Left renal pelvis (tissue), 4 donors: ENCODE results near the gene FIBCD1. TPM values are rescaled to one million over a fixed set of nuclear protein-coding genes. Genes with fewer than 3 reads are reported as not detected.

Source experiments
- DNase-seq, 4 donors: peaks; one replicate each; pipeline ENCODE4 v3.0.0-alpha.2; 2013; ENCODE audit warnings: low read depth in 4 of 4, low spot score in 3 of 4
- polyA plus RNA-seq, 4 donors: library from polyadenylated mRNA; unstranded; fragments of 120-200 nt; gene quantifications; one replicate each; pipeline ENCODE4 v1.2.1, GENCODE V29; 2013; ENCODE audit not compliant: insufficient read length in 4 of 4

FIBCD1 gene
- polyA plus RNA-seq, 4 donors = 0.19 to 0.43 (median 0.36) TPM; not detected in 1

DNA sequence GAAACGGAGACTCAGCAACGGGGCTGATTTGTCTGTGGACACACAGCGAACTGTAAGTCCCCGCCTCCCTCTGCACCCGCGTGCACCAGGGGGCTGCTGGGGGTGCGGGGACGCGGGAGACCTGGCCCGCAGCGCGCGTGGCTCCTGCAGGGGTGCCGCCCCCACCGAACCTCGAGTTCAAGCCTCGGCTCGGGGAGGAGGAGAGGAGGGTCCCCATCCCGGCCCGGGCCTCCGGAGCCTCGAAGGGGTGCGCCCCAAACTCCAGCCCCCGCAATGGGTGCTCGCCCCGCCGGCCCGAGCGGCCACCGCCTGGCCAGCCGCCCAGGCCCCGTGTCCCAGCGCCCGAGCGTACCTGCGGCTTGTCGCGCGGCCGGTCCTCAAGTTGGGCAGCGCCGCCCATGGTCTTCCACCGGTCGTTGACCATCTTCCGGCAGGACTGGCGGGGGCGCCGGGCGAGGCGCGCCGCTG is 829 bp downstream of the FIBCD1 start:
- DNase-seq = no peak

DNA sequence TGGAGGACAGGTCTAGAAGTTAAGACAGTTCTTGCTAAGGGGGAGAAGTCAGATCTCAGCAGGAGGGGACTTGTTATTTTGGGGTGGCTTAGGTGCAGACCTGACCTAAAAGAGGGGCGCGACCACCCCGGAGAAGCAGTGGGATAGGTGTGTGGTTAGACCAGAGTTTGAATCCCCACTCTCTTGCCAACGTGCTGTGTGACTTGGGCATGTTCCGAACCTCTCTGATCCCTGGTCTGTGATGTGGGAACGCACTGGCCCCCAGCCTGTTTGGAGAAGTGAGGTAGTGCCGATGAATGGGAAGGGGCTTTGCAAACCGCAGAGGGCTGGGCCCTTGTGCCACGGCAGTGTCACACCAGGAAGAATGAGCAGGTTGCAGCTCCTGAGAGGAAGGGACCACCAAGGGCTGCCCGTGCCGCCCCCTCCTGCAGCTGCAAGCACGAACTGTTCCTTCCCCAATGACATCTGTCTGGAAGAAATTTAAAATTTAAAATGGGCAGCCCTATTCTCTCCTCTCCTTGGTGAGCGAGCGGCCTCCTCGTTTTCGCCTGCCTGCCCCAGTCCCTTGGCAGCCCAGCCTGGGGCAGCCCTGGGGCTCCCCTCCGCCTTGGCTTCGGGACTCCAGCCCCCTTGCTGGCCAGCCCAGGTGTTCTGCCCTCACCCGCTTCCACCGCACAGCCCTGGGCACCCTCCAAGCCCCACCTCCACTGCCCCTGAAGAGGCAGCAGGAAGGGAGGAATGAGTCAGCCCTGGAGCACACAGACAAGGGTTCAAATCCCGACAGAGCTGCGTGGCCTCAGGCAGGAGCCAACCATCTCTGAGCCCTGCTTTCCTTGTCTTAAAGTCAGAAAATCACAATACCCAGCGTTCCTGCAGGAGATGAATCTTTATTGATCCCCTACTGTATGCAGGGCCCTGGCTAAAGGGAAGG is 1.6 kb downstream of the FIBCD1 start:
- no peak for DNase-seq

DNA sequence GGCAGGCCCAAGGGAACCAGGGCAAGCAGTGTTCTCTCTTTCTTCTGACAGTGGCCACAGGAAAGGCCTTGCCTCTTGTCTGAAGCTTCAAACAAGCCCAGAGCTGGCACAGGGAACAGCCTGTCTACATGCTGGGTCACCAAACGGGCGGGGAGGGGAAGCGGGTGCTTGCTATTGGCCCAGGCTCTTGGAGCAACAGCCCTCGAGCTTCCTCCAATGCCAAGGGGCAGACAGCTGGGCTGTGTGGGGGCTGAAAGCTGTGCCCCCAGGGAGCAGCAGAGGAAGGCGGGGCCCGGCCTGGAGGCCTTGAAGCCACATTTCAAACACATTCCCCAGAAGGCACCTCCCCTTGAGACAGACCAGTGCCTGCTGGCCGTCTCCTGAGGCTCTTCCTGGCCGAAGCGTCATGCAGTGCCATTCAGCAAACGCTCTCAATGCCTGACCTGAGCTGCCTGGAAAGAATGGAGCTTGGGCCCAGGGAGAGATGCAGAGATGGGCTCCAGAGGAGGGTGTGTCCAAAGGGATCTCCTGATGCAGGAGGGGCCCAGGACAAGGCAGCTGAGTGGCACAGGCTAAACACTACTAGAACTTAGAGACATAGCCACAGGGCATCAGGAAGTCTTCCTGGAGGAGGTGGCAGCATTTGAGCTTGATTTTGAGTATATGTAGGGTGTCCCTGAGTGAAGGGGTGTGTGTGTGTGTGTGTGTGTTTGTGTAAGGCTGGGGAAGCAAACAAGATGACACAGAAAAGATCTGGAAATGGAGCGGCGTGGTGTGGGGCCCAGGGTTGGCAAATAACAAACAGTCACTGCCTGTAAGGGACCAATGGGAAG is 2.5 kb downstream of the FIBCD1 start:
- DNase-seq = no peak

DNA sequence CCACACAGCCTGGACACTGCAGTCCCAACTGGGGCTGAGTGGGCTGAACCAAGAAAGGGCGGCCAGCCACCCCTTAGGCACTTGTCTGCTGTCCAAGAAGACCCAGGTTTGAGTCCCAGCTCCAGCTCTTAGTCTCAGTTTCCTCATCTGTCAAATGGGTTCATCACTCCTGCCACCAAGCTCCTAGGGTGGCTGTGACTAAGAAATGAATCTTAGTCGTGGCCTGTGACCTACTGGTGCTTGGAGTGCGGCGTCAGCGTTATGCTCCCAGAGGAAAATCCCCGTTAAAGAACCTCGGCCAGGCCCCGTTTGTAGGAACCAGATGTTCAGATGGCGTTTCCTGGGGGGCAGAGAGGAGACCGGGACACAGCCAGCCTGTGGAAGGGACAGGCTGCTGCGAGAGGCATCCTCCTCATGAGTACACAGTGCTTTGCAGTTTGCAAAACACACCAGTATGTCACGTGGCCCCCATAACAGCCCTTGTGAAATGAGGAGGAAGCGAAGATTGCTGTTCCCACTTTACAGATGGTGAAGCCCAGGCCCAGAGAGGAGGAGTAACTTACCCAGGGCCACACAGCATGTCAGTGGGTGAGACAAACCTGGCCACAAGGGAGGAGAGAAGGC is 3.3 kb downstream of the FIBCD1 start:
- DNase-seq = no peak

DNA sequence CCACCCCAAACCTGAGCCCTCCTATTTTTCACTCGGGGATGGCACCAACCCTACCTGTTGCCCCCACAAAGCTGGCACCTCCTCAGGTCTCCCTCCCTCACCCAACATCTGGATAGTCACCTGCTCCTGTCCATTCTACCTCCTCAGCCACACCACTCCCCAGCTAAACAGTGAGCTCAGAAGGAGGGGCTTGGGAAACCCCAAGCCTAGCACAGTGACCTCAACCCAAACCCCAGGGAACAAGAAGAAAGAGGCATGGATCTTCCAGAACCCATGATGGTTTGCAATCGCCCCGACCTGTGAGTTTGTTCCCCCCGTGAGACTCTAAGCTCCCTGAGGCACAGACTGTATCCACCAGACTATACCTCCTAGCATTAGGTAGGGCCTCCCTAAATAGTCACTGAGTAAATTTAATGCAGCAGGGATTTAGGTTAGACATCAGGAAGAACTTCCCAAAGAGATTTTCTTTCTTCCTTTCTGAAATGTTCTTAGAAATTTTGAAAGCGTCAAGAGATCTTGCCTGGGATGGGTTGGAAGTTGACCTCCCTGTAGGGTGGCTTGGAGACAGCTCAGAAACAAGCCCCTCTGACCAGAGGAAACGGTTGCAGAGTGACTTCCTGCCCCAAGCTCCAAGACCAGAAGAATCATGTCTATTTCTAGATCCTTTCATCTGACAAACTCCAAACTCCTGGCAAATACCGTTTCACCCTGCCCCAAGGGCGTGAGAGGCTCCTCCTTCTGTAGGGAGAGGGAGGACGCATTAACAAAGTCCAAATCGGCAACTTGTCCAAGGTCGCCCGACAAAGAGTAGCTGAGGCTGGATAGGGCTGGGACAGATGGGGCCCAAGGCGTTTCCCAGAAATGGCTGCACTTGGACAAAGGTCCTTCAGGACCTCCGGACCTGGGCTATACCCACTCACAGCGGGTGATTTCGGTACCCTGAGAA is 4.1 kb downstream of the FIBCD1 start:
- DNase-seq = no peak

DNA sequence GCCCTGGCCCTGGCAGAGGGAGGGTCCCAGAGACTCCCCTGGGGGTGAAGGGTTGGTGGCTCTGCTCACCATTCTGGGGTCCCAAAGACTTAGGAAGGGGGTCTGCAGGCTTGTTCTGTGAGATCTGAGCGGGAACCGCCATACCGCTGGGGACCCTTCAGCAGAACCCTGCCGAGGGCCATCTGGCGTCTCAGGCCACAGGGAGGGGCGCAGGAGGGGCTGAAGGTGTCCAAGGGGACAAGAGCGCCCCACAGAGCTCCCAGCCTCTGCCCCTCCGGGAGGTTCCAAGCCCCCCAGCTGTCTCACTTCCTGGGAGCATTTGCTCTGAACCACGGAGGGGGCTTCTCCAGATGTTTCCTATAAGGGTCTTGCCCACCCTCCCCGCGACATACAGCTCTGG is 4.8 kb downstream of the FIBCD1 start:
- no peak for DNase-seq

DNA sequence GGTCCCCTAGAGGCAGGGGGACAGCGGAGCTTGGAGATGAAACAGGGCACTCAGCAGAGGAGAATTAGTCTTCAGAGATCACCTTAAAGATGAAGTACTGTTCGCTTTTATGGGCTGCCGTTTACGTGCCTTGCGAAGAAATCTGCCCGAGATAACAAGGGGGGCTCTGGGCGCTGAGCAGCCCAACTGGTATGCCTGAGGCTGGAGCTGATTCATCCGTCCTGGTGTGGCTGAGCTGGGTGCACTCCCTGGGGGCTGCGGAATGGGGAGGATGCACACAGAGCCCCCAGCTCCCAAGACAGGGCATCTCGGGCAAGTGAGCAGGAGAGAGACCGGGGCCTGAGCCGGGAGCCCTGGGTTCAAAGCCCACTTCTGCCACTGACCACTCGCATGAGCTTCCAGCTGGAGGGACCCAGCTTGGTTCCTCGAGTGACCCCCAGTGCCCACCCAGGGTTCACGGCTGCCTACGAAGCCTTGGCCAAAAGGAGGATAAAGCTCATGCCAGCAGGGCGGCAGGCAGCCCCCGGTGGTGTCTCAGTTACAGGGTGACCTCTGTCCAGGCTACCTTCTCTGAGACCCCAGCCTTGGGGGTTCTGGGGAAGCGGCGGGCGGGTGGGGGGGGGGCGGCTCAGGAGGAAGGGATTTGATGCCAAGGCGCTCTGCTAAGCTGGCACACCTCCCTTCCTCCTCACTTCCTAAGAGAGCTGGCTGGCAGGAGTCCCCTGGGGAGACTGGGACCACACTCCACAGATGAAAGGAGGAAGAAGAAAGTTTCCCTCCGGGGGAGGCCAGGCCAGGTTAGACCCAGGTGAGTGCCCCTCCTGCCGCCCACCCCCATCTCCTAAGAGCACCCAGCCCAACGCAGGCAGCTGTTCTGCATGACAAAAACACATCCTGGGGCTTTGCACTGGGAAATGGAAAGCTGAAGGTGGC is 5.7 kb downstream of the FIBCD1 start:
- no peak for DNase-seq

DNA sequence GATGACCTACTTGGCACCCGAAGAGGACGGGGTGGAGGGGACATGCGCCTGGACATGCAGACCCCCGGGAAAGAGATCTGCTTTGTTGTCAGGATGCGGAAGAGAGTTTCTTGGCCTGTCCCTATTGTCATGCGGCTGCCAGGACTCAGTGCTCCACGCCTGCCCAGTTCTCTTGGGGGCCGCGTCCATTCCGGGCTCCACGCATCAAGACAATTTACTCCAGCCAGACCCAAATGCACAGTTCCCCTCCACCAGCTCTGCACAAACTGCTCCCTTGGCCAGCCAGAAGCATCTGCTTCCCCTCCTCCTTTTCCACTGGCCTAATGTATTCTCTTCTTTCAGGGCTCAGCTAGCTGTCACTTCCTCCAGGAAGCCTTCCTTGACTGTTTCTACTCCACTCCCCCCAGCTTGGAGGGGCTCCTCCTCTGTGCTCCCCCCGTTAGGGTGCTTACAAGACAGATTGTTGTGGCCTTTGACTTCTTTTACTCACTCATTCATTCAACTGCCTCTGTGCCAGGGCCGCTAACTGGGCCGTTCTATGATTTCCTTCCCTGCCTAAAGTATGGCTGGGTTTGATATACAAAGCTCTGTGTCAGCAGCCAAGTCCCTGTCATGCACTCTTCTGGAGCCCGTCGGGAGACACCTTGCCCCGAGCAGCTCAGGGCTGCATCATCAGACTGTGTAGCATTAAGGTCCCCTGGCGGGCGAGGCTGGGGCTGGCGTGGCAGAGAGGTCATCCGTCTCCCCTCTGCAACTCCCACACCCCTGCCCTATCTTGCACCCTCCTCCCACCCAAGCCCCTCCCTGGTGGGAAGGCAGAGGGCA is 6.6 kb downstream of the FIBCD1 start:
- no peak for DNase-seq

DNA sequence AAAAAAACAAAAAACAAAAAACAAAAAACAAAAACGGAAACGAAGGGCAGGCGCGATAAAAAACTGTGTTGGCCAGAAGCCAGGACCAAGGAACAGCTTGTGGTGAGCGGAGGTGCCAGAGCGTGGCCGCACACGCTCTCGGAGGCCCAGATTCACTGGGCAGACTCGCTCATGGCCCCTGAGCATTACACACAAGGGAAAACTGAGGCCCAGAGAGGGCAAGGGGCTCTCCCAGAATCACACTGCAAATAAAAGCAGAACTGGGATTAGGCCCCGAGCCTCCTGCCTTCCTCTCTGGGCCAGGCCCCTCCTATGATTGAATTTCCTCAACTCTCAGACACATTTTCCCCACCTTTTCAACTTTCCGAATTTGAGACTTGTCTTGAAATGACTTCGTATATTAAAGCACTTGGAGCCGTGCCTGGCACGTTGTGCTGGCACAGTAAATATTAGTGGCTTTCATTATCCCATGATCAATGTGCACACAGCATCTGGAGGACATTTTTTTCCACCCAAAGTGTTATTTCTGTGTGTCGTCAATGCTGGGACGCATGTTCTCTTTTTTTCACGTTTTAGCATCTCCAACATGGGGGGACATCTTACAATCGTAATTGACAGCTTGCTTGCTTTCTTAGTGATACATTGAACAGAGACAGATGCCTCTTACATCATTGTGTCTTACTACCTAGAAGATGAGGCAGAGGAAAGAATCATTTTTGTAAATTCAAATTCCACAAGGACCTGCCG is 7.4 kb downstream of the FIBCD1 start:
- no peak for DNase-seq

DNA sequence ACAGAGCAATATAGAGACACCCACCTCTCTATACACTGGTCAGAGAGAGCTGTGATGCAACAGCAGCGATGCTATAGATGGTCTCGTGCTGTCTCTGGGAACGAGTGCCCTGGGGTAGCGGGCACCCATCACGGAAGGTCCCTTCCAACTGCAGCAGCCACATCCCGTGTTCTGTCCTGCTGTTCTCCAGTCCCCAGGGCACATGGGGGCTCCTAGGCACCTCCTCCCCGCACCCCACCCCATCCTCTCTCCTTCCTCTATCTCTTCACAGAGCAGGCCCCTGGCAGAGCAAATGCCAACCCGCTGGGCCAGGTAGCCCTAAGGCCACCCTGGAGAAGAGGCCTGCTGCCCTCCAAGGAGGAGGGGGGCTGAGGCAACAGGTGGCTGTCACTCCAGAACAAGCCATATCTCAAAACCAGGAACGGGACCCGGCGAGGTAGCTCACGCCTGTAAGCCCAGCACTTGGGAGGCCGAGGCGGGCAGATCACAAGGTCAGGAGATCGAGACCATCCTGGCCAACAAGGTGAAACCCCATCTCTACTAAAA is 8.2 kb downstream of the FIBCD1 start:
- no peak for DNase-seq

DNA sequence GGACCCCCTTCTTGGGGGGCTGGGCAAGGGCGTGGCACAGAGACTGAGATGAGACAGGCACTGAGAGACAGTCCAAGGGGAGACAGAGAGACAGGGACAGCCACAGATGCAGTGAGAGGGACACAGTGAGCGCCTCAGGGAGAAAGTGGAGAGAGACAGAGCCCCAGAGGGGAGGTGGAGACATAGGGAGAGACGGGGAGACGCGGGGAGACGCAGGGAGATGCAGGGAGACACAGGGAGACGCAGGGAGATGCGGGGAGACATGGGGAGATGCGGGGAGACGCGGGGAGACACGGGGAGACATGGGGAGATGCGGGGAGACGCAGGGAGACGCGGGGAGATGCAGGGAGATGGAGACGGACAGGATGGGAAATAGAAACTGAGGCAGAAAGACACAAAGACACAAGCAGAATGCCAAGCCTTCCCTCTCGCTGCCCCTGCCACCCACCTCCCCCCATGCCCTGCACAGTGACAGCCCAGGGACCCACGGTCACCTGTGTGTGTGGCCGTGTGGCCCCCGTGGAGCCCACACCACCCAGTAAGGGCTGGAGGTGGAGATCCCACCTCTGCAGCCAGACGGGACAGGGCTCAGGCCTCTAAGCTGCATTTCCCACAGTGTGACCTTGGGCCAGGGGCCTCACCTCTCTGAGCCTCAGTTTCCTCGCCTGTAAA is 8.8 kb downstream of the FIBCD1 start:
- DNase-seq = no peak

DNA sequence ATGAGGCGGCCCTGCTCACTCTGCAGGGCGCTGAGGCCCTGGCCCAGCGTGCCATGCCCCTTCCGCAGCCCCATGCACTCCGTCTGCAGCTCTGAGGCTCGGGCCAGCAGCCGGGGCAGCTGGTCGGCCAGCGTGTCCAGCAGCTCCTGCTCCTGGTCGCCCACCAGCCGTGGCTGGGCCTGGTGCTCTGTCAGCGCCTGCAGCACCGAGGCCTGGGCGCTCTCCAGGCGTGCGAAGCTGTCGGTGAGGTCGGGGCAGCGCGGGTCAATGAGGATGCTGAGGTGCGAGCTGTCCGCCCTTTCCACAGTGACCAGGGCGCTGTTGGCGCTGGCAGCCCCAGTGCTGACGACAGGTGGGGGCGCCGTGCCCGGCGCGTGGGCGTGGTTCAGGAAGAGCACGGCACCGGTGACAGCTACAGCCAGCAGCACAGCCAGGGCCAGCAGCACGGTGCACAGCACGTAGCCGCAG is 9.4 kb downstream of the FIBCD1 start:
- DNase-seq = no peak

DNA sequence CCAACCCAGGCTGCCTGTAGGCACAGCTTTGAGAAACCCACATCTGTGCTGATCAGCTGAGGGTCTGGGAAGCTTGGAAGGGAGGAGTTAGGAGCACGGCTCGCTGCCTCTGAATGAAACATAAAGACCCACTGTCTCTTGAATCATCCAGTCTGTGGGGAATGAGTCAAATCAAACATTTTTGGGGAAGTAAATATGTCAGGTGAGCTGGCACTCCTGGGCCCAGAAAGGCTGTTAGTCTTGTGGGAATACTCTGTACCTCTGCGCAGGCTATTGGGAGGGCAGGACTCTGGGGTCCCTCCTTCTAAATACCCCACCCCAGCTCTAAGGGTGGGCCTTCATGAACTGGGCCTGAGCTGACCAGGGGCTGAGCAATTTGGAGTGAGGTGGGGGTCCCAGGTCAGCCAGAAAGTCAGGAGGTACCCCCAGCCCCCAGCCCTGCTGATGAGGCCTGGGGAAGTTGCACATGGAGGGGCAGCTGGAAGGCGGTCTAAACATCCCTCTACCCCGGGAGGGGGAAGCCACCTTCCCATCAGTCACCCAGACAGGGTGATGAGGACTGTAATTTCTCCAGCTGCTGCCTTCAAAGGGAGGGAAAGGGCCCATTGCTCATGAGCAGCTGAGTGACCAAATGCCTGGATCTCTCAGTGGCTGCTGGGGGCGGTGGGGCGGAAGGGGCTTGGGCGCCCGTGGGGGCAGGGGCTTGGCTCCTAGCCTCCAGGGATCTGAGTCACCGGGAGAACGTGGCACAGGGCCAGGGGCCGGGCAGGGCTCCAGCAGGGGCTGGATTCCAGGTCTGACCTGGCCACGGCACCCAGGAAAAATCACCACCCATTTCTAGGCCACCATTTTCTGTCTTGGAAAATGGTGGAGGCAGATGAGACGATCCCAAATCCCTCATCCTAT is 10.8 kb downstream of the FIBCD1 start:
- no peak for DNase-seq

DNA sequence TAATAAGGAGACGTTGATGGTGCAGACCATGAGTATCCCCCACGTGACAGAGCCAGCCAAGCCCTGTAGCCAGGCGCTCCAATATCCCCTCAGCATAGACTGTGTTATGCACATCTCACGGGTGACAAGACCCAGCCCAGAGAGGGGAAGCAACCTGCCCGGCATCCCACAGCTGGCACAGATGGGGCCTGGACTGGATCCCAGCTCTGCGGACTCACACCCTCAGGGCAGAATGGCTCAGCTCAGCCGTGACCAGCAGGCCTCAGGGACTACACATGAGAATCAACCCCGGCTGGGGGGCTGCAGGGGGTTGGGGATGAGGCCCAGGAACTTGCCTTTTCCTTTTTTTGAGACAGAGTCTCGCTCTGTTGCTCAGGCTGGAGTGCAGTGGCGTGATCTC is 11.7 kb downstream of the FIBCD1 start:
- DNase-seq = no peak

DNA sequence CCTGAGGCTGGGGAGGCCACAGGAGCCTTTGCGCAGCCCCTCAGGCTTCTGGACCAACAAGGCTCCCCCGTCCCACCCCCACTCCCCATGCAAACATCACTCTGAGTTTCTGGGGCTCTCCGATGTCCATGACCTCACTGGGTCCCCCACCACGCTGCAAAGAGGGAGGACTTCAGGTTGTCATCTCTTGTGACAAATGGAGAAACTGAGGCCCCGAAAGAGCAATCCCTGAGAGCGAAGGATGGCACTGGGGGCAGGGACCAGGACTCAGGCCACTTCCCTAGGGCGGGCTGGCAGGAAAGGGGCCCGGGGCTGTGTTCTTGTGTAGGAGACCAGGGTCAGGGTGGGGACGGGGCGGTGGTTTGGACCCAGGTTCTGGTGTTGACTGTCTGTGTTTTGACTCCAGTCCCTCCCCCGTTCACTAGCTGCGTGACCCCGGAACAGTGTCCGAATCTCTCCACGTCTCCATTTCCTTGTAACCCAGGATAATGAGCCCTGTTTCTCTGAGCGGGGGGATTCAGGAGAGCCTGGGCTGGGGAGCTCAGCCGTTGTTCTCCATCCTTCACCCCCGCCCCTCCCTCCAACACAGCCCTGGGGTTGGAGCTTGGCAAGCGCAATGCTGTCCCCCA is 13.9 kb downstream of the FIBCD1 start:
- no peak for DNase-seq
